ENCODE results near the gene CNGA2.

DNA sequence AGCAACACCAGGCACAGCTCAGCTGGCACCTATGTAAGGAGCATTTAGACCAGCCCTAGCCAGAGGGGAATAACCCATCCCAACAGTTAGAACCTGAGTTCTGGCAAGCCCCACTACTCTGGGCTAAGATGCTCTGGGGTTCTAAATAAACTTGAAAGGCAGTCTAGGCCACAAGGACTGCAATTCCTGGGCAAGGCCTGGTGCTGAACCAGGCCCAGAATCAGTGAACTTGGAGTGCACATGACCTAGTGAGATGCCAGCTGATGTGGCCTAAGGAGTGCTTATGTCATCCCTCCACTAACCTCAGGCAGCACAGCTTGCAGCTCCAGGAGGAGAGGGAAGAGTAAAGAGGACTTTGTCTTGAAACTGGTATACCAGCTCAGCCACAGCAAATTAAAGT lies 46.9 kb upstream of the CNGA2 start:
- TF ChIP-seq EZH2 (IDR thresholded peaks at IDR 0.05; ENCODE audit: insufficient read depth, low read length): no peak
- TF ChIP-seq, protein P1, sequence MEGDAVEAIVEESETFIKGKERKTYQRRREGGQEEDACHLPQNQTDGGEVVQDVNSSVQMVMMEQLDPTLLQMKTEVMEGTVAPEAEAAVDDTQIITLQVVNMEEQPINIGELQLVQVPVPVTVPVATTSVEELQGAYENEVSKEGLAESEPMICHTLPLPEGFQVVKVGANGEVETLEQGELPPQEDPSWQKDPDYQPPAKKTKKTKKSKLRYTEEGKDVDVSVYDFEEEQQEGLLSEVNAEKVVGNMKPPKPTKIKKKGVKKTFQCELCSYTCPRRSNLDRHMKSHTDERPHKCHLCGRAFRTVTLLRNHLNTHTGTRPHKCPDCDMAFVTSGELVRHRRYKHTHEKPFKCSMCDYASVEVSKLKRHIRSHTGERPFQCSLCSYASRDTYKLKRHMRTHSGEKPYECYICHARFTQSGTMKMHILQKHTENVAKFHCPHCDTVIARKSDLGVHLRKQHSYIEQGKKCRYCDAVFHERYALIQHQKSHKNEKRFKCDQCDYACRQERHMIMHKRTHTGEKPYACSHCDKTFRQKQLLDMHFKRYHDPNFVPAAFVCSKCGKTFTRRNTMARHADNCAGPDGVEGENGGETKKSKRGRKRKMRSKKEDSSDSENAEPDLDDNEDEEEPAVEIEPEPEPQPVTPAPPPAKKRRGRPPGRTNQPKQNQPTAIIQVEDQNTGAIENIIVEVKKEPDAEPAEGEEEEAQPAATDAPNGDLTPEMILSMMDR (IDR thresholded peaks at IDR 0.05; ENCODE audit: insufficient read depth, low read depth, low read length): no peak

All from astrocyte (in vitro differentiated cells and primary cell).